ENCODE results near the gene STAT5B. TPM values are rescaled to one million over a fixed set of nuclear protein-coding genes. Genes with fewer than 3 reads are reported as not detected.

The STAT5B gene
- polyA plus RNA-seq, 3 donors, result 28.5 to 103 (median 47.9) TPM

GRCh38 chr17:42190491-42191274, 85.5 kb downstream of the STAT5B start:
- Histone ChIP-seq H3K27ac (ENCODE audit: low read depth in 1 of 2, low read length in 2 of 2) (no peak overlapping the region), H4K20me1 (ENCODE audit: insufficient read depth, low read length) (no peaks in the 10 kb centered on the region), H3K9me3 (replicated peaks in 1 of 2; ENCODE audit: control insufficient read depth in 1 of 2, insufficient read depth in 1 of 2, low read length in 2 of 2) (no peaks in the 10 kb centered on the region), H3K4me3 (replicated peaks in 1 of 3; ENCODE audit: low read depth in 2 of 3, low read length in 3 of 3) (no peak overlapping the region), H3K9ac (ENCODE audit: insufficient read depth, low read length, poor library complexity, severe bottlenecking) (no peak overlapping the region), H3K27me3 (ENCODE audit: control insufficient read depth in 2 of 2, insufficient read depth in 2 of 2, low read length in 2 of 2) (no peaks in the 10 kb centered on the region), H2AFZ (ENCODE audit: insufficient read depth, low read depth, low read length, poor library complexity, severe bottlenecking) (no peak overlapping the region), H3K4me1 (ENCODE audit: control insufficient read depth in 1 of 2, insufficient read depth in 2 of 2, low read length in 2 of 2) (peaks cover 61 to 69% of the 10 kb centered on the region in 2 donors), H3K36me3 (replicated peaks in 1 of 2; ENCODE audit: control insufficient read depth in 1 of 2, insufficient read depth in 2 of 2, low read length in 2 of 2) (peaks cover 13 to 18% of the 10 kb centered on the region in 2 donors), H3K4me2 (replicated peaks; ENCODE audit: extremely low read depth, low read length, poor library complexity, severe bottlenecking) (no peak overlapping the region), H3K79me2 (ENCODE audit: insufficient read depth, low read length) (peaks cover 6% of the 10 kb centered on the region)
- Mint-ChIP-seq H3K27me3 (ENCODE audit: low read depth in 3 of 3) (no peaks in the 10 kb centered on the region), H3K27ac (no peak overlapping the region), H3K4me3 (no peak overlapping the region), H3K4me1 (peaks cover 62% of the 10 kb centered on the region), H3K36me3 (peaks cover 16 to 24% of the 10 kb centered on the region in 2 donors), H3K9me3 (peaks cover 0 to 2% (median 0%) of the 10 kb centered on the region in 7 donors)
- intact Hi-C loops (cut with micrococcal nuclease), result no loop called here
- no peak for DNase-seq
- TF ChIP-seq, protein P1, sequence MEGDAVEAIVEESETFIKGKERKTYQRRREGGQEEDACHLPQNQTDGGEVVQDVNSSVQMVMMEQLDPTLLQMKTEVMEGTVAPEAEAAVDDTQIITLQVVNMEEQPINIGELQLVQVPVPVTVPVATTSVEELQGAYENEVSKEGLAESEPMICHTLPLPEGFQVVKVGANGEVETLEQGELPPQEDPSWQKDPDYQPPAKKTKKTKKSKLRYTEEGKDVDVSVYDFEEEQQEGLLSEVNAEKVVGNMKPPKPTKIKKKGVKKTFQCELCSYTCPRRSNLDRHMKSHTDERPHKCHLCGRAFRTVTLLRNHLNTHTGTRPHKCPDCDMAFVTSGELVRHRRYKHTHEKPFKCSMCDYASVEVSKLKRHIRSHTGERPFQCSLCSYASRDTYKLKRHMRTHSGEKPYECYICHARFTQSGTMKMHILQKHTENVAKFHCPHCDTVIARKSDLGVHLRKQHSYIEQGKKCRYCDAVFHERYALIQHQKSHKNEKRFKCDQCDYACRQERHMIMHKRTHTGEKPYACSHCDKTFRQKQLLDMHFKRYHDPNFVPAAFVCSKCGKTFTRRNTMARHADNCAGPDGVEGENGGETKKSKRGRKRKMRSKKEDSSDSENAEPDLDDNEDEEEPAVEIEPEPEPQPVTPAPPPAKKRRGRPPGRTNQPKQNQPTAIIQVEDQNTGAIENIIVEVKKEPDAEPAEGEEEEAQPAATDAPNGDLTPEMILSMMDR (IDR thresholded peaks at IDR 0.05), result no peak
- 88% methylated on average over 11 of the region's 17 CpGs for WGBS (ENCODE audit: insufficient coverage)

DNA sequence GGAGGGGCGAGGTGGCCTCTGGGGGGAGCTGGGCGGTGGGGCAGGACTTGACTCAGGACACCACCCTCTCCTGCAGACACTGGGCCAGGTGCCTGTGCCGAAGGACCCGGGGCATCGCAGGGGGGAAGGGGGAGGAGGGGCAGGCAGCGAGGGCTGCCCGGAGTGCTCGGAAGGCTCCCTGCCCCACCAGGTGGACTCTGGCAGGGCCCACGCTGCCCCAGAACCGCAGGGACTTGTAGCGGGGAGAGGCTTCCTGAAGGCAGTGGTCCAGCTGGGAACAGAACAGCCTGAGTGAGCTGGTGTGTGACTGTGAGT, 86.6 kb downstream of the STAT5B start:
- peaks cover 6% of the 10 kb centered on the region for H3K79me2 ChIP-seq (ENCODE audit: insufficient read depth, low read length)
- no peaks in the 10 kb centered on the region for H3K9me3 ChIP-seq (replicated peaks in 1 of 2; ENCODE audit: control insufficient read depth in 1 of 2, insufficient read depth in 1 of 2, low read length in 2 of 2)
- H2AFZ ChIP-seq (ENCODE audit: insufficient read depth, low read depth, low read length, poor library complexity, severe bottlenecking), result no peak overlapping the region
- no peaks in the 10 kb centered on the region for H3K27me3 Mint-ChIP-seq (ENCODE audit: low read depth in 3 of 3)
- no peaks in the 10 kb centered on the region for H3K27me3 ChIP-seq (ENCODE audit: control insufficient read depth in 2 of 2, insufficient read depth in 2 of 2, low read length in 2 of 2)
- H3K4me1 Mint-ChIP-seq, result peaks cover 69% of the 10 kb centered on the region
- no peak overlapping the region for H3K27ac ChIP-seq (ENCODE audit: low read depth in 1 of 2, low read length in 2 of 2)
- no peak overlapping the region for H3K4me3 Mint-ChIP-seq
- H3K9ac ChIP-seq (ENCODE audit: insufficient read depth, low read length, poor library complexity, severe bottlenecking), result no peak overlapping the region
- H3K27ac Mint-ChIP-seq, result no peak overlapping the region
- DNase-seq, result no peak
- peaks cover 0 to 2% (median 0%) of the 10 kb centered on the region in 7 donors for H3K9me3 Mint-ChIP-seq
- intact Hi-C loops (cut with micrococcal nuclease), result loop anchor here in 1 of 2 donors (10.0 kb wide), 1 partner anchor 165 kb away; the partner anchor contains the start of gene NKIRAS2
- no peaks in the 10 kb centered on the region for H4K20me1 ChIP-seq (ENCODE audit: insufficient read depth, low read length)
- H3K36me3 ChIP-seq (replicated peaks in 1 of 2; ENCODE audit: control insufficient read depth in 1 of 2, insufficient read depth in 2 of 2, low read length in 2 of 2), result peaks cover 13 to 18% of the 10 kb centered on the region in 2 donors
- no peak overlapping the region for H3K4me3 ChIP-seq (replicated peaks in 1 of 3; ENCODE audit: low read depth in 2 of 3, low read length in 3 of 3)
- WGBS (ENCODE audit: insufficient coverage), result 95% methylated on average over 9 of the region's 11 CpGs
- H3K4me1 ChIP-seq (ENCODE audit: control insufficient read depth in 1 of 2, insufficient read depth in 2 of 2, low read length in 2 of 2), result peaks cover 69 to 75% of the 10 kb centered on the region in 2 donors
- peaks cover 16 to 24% of the 10 kb centered on the region in 2 donors for H3K36me3 Mint-ChIP-seq
- TF ChIP-seq, protein P1 (IDR thresholded peaks at IDR 0.05), result no peak
- H3K4me2 ChIP-seq (replicated peaks; ENCODE audit: extremely low read depth, low read length, poor library complexity, severe bottlenecking), result no peak overlapping the region
